NCI-H510A treated with DMSO at 0.1 percent for 48 hours (cell line): ENCODE measurements around the gene INHBC.
"Not testable (repeated sequence)": the region's sequence is repeated elsewhere in the genome, so short reads cannot be mapped to it uniquely, and the experiment has no call there.

ENCODE experiments used
- DNase-seq: peaks from one replicate; lab custom pipeline; 2025; lab: John Stamatoyannopoulos, UW

Gene INHBC

DNA sequence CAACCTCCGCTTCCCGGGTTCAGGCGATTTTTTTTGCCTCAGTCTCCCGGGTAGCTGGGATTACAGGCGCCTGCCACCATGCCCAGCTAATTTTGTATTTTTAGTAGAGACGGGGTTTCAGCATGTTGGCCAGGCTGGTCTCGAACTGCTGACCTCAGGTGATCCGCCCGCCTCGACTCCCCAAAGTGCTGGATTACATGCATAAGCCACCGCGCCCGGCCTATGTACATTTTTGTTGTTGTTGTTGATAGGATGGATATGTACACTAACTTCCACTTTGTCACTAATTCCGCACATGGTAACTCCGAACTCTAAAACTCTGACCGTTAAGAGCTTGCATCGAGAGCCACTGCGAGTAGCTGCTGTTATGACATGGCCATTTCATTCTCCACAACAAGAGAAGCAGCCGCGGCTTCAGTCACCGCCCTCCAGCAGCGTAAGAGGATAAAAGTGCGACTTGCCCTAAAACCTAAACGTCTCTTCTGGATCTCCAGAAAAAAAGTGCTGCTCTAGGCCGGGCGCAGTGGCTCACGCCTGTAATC, 52.5 kb downstream of the INHBC start:
- DNase-seq = no peak

DNA sequence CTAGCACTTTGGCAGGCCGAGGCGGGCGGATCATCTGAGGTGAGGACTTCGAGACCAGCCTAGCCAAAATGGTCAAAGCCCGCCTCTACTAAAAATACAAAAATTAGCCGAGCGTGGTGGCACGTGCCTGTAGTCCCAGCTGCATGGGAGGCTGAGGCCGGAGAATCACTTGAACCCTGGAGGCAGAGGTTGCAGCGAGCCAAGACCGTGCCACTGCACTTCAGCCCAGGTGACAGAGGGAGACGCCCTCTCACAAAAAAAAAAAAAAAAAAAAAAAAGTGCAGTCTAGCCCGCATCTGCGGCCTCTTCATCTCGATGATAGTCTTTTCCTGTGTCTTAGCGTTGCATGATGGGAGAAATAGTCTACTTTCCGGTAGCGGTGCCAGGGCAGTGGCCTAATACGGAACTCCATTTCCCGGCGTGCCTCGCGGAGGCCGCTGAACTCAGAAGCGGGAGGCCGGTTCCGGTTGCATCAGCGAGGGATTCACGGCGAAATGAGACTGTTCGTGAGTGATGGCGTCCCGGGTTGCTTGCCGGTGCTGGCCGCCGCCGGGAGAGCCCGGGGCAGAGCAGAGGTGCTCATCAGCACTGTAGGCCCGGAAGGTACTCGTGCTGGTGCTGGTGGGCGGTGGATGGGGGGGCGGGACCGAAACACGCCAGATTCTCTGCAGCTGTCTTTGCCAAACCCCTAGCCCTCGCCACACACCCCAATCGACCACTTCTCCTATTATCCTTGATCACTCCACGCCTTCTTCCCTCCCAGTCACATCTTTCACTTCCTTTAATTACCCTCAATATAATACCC, 53.2 kb downstream of the INHBC start, which contains the start of gene MARS1:
TSS of gene MARS1 (plus strand) at position 472 of the 805 bp plus-strand sequence. CDS start at position 495, 23 bp downstream.
- DNase-seq = peak; percentile 98

DNA sequence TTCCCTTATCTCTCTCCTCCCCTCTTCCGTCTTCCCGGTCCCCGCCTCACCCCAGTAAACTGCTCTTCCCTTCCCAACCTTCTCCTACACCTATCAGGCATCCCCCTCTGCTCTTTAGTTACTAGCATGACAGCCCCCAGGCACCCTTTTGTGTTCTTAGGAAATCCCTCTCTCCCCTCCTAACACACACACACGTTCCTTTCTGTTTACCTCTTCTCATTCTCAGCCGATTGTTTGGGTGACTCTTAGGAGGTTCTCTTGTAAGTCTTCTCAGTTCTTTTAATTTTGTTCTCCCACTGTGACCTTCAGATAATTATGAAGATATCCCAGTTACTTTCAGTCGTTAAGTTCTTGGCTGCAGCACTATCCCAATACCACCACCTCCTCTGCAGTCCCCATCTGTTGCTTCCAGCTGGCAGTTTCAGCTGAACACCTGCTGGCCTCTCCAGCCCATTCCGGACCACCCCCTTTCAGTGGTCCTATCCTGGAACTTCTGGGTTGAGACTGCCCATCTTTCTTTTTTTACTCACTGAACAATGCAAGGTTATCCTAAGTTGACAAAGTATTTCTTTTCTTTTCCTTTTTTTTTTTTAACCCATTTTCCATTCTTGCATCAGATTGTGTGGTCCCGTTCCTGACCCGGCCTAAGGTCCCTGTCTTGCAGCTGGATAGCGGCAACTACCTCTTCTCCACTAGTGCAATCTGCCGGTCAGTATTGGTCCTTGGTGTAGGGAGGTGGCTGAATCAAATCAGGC, 54.0 kb downstream of the INHBC start:
- DNase-seq = no peak

DNA sequence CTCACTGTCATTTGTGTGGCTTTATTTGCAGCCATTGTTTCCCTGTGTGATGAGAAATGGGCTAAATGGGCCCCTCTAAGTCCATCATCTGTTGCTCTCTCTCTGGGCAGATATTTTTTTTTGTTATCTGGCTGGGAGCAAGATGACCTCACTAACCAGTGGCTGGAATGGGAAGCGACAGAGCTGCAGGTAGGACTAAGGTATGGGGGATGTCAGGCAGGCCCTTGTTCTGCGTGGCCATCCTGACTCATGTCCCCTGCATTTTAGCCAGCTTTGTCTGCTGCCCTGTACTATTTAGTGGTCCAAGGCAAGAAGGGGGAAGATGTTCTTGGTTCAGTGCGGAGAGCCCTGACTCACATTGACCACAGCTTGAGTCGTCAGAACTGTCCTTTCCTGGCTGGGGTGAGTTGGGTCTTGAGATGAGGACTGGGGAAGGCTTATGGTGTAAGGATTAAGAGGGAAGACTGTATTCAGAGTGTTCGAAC, 54.6 kb downstream of the INHBC start:
- no peak for DNase-seq

DNA sequence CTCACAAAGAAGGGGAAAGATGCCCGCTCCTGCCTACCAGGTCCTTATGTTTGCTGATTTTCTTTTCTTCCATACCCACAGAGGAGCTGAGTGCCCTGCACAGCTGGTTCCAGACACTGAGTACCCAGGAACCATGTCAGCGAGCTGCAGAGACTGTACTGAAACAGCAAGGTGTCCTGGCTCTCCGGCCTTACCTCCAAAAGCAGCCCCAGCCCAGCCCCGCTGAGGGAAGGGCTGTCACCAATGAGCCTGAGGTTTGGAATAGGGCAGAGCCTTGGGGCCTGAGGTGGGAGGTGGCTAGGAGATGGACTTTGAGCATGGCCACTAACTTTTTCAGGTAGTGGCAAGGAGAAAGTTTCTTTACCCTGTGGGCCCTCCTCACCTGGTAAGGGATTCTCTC, 55.5 kb downstream of the INHBC start:
- DNase-seq = no peak

DNA sequence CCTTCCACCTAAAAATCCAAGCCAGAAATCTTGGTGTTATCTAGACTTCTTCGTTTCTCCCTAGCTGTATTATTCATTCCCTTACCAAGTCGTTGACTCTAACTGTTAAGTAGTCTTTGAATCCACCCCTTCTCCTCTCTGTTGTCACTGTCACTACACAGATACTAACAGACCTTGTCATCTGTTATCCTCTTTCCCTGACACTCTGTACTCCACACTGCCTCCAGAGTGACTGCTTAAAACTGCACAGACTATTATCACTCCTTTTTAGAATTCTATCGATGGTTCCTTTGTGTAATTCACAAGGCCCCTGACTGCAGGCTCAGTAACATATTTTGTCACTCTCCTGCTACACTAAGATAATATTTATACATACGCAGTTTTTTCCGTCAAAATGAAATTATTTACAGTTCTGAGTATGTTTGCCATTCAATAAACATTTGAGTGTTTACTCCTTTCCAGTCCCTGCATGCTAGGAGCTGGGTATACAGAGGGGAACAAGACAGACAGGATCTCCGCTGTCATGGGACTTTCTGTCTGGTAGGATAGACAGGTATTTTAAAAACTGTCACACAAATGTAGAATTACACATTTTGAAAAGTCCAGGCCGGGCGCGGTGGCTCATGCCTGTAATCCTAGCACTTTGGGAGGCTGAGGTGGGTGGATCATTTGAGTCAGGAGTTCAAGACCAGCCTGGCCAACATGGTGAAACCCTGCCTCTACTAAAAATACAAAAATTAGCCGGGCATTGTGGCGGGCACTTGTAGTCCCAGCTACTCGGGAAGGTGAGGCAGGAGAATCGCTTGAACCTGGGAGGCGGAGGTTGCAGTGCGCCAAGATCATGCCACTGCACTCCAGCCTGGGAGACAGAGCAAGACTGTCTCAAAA, 57.1 kb downstream of the INHBC start:
- DNase-seq = no peak

DNA sequence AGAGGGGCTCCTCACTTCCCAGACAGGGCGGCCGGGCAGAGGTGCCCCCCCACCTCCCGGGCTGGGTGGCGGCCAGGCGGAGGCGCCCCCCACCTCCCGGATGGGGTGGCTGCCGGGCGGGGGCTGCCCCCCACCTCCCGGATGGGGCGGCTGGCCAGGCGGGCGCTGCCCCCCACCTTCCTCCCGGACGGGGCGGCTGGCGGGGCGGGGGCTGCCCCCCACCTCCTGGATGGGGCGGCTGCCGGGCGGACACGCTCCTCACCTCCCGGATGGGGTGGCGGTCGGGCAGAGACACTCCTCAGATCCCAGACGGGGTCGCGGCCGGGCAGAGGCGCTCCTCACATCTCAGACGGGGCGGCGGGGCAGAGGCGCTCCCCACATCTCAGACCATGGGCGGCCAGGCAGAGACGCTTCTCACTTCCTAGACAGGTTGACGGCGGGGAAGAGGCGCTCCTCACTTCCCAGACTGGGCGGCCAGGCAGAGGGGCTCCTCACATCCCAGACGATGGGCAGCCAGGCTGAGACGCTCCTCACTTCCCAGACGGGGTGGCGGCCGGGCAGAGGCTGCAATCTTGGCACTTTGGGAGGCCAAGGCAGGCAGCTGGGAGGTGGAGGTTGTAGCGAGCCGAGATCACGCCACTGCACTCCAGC, 60.6 kb downstream of the INHBC start:
- DNase-seq = not testable (repeated sequence)

DNA sequence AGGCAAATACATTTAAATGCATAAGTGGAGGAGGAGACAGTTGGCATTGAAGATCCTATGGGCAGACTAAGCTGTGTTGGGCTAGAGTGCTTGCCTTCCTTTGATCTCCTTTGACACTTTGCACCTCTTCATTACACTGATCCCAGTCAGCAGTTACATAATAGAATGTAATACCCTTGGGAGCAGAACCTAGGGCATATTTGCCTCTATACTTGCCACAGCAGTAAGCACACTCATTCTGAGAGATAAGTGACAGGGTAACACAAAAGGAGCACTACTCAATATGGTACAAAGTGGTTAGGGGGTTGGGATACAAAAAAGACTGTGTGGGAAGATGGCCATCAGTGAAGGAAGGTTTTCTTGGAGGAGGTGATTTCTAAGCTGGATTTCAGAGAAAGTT, 62.2 kb downstream of the INHBC start:
- no peak for DNase-seq

DNA sequence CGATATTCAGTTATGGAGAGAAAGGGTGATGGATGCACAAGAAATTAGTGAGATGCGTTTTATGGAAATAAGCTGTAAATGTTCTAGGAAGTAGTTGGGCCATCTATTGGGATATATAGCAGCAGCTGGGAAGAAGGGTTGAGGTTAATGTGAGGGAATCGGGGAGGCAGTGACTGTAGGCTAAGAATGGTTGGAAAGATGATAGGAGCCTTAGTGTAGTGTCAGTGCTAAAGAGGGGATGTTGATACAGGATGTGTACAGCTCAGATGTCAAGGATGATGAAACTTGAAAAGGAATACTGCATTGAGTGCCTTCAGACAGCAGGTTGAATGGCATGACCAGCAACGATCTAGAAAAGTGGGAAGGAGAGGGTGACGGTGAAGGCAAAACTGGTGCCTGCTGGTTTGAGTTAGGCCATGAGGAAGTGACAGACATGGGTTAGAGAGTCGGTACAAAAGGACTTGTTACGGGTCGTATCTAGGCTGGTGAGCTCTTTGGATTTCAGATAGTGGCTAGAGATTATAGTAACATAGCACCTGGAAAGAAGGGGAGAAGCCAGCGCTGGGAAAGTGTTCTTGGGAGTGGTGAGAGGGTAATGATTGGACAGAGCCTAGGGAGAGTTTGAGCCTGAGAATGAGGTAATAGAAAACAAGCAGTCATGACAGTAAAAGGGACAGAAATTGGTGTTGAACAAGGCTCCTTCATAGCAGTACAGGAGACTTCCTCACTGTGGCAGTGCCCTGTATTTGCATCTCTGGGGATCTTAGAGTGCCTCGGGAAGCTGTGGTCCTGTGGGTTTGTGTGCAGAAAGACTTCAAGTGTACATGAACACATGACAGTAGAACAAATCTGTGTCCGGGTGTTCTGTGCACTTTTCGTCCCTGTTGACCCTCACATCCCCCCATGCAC, 62.9 kb downstream of the INHBC start:
- no peak for DNase-seq

DNA sequence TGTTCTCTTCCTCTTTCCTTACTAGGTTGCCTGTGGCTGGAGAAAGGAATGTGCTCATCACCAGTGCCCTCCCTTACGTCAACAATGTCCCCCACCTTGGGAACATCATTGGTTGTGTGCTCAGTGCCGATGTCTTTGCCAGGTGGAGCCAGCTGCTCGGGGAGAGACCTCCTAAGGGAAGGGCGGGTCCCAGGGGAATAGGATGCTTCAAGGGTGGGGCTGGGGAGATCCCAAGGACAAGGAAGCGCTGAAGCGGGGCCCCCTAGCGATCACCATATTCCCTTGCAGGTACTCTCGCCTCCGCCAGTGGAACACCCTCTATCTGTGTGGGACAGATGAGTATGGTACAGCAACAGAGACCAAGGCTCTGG, 63.5 kb downstream of the INHBC start:
- no peak for DNase-seq

DNA sequence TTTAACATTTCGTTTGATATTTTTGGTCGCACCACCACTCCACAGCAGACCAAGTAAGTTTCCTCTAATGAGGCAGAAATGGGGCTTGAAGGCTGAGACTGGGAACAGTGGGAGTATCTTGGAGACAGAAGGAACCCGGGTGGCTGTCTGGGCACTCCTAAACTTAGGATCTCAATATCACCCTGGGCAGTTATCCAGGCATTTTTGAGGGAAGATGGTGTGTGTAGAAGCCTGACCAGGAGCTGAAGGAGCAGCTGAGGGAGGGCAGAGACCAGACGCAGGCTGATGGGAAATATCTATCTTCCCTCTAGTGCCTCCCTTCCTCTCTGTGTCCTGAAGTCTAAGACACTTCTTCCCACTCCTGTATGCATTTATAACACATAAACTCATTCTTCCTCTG, 64.0 kb downstream of the INHBC start:
- no peak for DNase-seq

DNA sequence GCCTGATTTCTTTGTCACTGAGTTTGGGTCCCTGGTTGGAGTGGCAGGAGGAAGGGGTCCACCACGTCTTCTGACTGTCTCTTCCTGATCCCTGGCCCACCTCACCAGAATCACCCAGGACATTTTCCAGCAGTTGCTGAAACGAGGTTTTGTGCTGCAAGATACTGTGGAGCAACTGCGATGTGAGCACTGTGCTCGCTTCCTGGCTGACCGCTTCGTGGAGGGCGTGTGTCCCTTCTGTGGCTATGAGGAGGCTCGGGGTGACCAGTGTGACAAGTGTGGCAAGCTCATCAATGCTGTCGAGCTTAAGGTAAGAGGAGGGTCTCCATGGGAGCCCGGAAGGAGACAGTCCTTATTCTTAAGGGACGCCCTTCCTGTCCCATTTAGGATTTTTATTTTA, 65.6 kb downstream of the INHBC start:
- DNase-seq = no peak
